Activated CD4-positive, alpha-beta T cell treated with anti-CD3 and anti-CD28 coated beads, Interleukin-2, amount 10 ng/mL, durations not matched to agents 24 days and 14 days (primary cell): Measurements from ENCODE around the gene EEF2KMT. TPM values are rescaled to one million over a fixed set of nuclear protein-coding genes. Genes with fewer than 3 reads are reported as not detected.
A peak's percentile ranks its signal among the peaks of the same experiment; 100 is the strongest.

Source experiments
- DNase-seq: peaks from one replicate; pipeline ENCODE4 v3.0.0; 2022
- H3K27ac Mint-ChIP-seq: one replicate; pipeline ENCODE4 v1.8.0; 2022; ENCODE audit warnings: mild to moderate bottlenecking, mixed read lengths
- H3K27me3 Mint-ChIP-seq: one replicate; pipeline ENCODE4 v1.8.0; 2022; ENCODE audit warnings: mixed read lengths
- H3K36me3 Mint-ChIP-seq: one replicate; pipeline ENCODE4 v1.8.0; 2022; ENCODE audit warnings: low read depth, mild to moderate bottlenecking, mixed read lengths
- H3K4me1 Mint-ChIP-seq: one replicate; pipeline ENCODE4 v1.8.0; 2021; ENCODE audit warnings: mixed read lengths
- H3K4me3 Mint-ChIP-seq: one replicate; pipeline ENCODE4 v1.8.0; 2022; ENCODE audit warnings: mild to moderate bottlenecking, moderate library complexity, mixed read lengths
- H3K9me3 Mint-ChIP-seq: one replicate; pipeline ENCODE4 v1.8.0; 2021; ENCODE audit warnings: mixed read lengths
- intact Hi-C: fragments of 100-400 bp; cut with micrococcal nuclease; formaldehyde crosslinking; loops from one replicate; pipeline ENCODE4 v1.15.1; 2023
- total RNA-seq: library from RNA; stranded (reverse); gene quantifications from 2 replicates; pipeline ENCODE4 v1.2.3, GENCODE V29; 2022

The EEF2KMT gene
- total RNA-seq, 1 donor from 2014 or later, result 31.6 TPM

GRCh38 chr16:5070431-5071186 is 27.0 kb downstream of the EEF2KMT start:
- intact Hi-C loops, result loop anchor here (5.0 kb wide), 1 partner anchor 38 kb away; the partner anchor contains the start of gene NAGPA
- Mint-ChIP-seq H3K4me3 (peak overlapping the region; percentile 23), H3K9me3 (no peaks in the 10 kb centered on the region)

DNA sequence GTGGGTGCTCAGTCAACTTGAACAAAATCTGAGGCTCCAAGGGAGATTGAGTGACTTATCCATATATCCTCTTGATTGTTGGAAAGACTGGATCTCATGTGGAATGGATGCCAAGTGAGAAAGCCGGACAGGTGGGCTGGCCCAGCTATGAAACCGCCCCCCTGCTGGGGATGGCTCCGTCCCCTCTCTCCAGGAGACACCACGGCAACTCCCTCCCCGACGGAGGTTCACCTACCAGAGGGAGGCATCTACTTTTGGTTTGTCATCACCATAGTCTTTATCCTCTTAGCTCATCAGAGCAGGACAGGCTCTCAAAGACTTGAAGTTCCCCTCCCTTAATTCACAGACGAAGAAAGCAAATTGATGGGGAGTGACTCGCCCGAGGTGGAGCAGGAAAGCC is 27.7 kb downstream of the EEF2KMT start:
- no peak for DNase-seq
- H3K4me1 Mint-ChIP-seq, result peaks cover 23% of the 10 kb centered on the region
- peaks cover 4% of the 10 kb centered on the region for H3K36me3 Mint-ChIP-seq
- no peak overlapping the region for H3K27ac Mint-ChIP-seq
- H3K27me3 Mint-ChIP-seq, result no peaks in the 10 kb centered on the region
- no peaks in the 10 kb centered on the region for H3K9me3 Mint-ChIP-seq
- intact Hi-C loops, result loop anchor here (5.0 kb wide), 1 partner anchor 38 kb away; the partner anchor contains the start of gene NAGPA
- no peak overlapping the region for H3K4me3 Mint-ChIP-seq

More at GRCh38 chr16:5070431-5071186, 27.0 kb downstream of the EEF2KMT start:
- no peak for DNase-seq
- peak overlapping the region; percentile 32 for H3K27ac Mint-ChIP-seq
- H3K4me1 Mint-ChIP-seq, result peaks cover 23% of the 10 kb centered on the region
- no peaks in the 10 kb centered on the region for H3K27me3 Mint-ChIP-seq
- peaks cover 9% of the 10 kb centered on the region for H3K36me3 Mint-ChIP-seq

GRCh38 chr16:5069048-5069447 is 28.5 kb downstream of the EEF2KMT start:
- Mint-ChIP-seq H3K27me3 (no peaks in the 10 kb centered on the region), H3K4me3 (no peak overlapping the region), H3K9me3 (no peaks in the 10 kb centered on the region), H3K36me3 (peaks cover 2% of the 10 kb centered on the region), H3K27ac (no peak overlapping the region), H3K4me1 (peaks cover 23% of the 10 kb centered on the region)
- intact Hi-C loops, result no loop called here
- no peak for DNase-seq

DNA sequence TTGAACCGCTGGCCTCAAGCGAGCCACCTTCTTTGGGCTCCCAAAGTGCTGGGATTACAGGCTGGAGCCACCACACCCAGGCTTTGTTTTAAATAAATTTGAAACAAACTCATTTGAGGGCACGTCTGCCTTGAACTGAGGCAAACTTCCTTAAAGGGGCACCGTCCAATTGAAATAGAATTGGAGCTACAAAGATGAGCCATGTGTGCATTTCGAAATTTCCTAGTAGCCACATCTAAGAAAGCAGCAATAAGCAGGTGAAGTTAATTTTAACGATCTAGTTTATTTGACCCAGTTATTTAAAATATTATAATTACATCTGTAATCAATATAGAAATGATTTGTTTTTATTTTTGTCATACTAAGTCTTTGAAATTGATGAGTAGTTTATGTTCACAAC is 31.1 kb downstream of the EEF2KMT start:
- intact Hi-C loops, result no loop called here
- Mint-ChIP-seq H3K36me3 (no peaks in the 10 kb centered on the region), H3K27ac (no peak overlapping the region), H3K4me1 (peaks cover 7% of the 10 kb centered on the region), H3K4me3 (no peak overlapping the region), H3K9me3 (no peaks in the 10 kb centered on the region), H3K27me3 (no peaks in the 10 kb centered on the region)
- no peak for DNase-seq

DNA sequence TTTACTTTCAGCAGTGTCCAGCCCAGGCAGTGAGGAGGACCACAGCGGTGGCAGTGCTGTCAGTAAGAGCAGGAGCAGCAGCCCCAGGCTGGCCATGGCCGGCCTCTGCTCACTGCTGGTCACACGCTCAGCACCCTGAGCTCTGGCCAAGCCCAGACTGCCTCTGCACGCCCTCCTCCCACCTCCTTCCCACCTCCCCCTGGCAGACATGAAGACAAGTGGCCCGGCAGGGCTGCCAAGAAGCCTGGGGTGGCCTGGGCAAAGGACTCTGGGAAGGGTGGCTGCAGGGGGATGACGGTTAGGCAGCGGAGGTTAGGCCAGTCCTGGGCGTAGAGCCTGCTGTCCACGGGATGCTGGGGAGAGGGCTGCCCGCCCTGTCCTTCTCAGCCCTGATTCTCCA is 31.8 kb downstream of the EEF2KMT start, which contains the start of gene C16orf89:
Gene C16orf89 (minus strand): TSS at position 144 of the 400 bp plus-strand sequence. CDS start 48 bp downstream, at position 96.
- intact Hi-C loops, result no loop called here
- Mint-ChIP-seq H3K27ac (no peak within 1 kb of the TSS), H3K36me3 (no peaks in the 10 kb centered on the region), H3K4me3 (no peak within 1 kb of the TSS), H3K4me1 (peaks cover under 1% of the 10 kb centered on the region), H3K9me3 (no peaks in the 10 kb centered on the region), H3K27me3 (no peaks in the 10 kb centered on the region)
- DNase-seq, result no peak

DNA sequence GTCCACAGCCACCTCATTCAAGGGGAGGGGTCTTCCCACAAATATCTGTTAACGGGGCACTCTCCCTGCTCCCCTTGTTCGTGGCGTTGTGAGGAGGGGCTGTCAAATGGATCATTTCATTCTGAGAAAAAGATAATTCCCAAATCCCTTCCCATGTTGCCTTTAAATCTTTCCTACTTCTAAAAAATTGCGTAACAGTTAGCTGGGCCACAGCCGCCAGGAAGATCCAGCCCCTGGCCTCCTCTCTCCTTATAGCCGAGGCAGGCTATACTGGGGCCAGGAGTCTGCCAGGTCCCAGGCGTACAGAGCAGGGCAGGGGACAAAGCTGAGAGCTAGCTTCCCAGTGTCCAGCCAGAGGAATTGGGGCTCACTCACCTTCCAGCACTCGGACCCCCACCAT is 32.3 kb downstream of the EEF2KMT start:
- no peak for DNase-seq
- no peaks in the 10 kb centered on the region for H3K9me3 Mint-ChIP-seq
- H3K4me3 Mint-ChIP-seq, result no peak overlapping the region
- H3K36me3 Mint-ChIP-seq, result no peaks in the 10 kb centered on the region
- no peaks in the 10 kb centered on the region for H3K27me3 Mint-ChIP-seq
- no peak overlapping the region for H3K27ac Mint-ChIP-seq
- H3K4me1 Mint-ChIP-seq, result no peaks in the 10 kb centered on the region
- intact Hi-C loops, result no loop called here

DNA sequence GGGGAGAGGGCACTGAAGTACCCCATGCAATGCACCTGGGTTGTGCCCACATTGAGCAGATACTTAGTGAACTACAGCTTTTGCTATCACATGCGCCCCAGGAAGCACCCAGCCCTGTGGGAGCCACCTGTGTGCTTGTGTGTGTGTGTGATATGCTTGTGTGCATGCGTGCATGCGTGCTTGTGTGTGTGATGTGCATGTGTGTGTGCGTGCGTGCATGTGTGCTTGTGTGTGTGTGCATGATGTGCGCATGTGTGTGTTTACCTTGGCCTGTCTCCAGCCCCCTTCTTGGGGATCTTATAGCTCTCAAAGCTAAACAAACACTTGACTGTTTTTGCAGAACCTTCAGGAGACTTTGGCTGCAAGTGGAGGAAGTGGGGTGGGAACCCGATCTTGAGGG is 32.7 kb downstream of the EEF2KMT start:
- Mint-ChIP-seq H3K4me1 (no peaks in the 10 kb centered on the region), H3K4me3 (no peak overlapping the region), H3K9me3 (no peaks in the 10 kb centered on the region), H3K27ac (no peak overlapping the region), H3K36me3 (no peaks in the 10 kb centered on the region), H3K27me3 (no peaks in the 10 kb centered on the region)
- intact Hi-C loops, result no loop called here
- no peak for DNase-seq

DNA sequence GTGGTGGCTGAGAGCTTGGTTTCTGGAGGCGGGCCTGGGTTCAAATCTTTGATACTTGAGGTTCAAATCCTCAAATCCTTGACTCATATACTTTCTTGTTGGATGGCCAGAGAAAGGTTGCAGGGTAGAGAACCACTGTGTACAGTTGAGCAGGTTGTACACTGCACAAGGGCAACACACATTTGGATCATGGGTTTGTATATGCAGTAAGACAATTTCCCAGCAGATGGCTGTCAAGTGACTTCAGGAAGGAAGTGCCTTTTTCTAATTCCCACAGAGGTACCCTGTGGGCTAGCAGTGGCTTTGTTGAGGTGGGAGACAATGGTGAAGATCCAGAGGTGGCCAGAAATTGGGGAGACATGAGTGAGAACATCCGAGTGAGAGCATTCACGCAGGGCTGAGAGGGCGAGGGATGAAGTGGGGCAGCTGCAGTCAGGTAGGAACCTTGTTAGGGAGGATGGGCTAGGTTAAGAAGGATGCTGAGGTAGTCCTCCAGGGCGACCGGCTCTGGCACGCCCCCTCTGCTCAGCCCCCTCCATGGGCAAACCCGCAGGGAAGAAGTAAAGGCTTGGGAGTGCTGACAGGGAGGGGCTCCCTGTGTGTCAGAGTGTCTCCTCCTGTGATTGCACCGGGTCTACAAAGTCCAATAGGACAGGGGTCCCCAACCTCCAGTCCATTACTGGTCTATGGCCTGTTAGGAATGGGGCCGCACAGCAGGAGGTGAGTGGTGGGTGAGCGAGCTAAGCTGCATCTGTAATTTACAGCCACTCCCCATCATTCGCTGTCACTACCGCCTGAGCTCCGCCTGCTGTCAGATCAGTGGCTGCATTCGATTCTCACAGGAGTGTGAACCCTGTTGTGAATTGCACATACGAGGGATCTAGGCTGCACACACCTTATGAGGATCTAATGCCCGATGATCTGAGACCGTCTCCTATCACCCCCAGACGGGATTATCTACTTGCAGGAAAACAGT is 34.5 kb downstream of the EEF2KMT start:
- no peaks in the 10 kb centered on the region for H3K4me1 Mint-ChIP-seq
- no peaks in the 10 kb centered on the region for H3K36me3 Mint-ChIP-seq
- H3K9me3 Mint-ChIP-seq, result no peaks in the 10 kb centered on the region
- intact Hi-C loops, result no loop called here
- H3K4me3 Mint-ChIP-seq, result no peak overlapping the region
- no peak overlapping the region for H3K27ac Mint-ChIP-seq
- no peaks in the 10 kb centered on the region for H3K27me3 Mint-ChIP-seq
- no peak for DNase-seq

GRCh38 chr16:5062051-5062450 is 35.5 kb downstream of the EEF2KMT start:
- no peaks in the 10 kb centered on the region for H3K4me1 Mint-ChIP-seq
- H3K36me3 Mint-ChIP-seq, result no peaks in the 10 kb centered on the region
- no peak overlapping the region for H3K4me3 Mint-ChIP-seq
- intact Hi-C loops, result no loop called here
- no peaks in the 10 kb centered on the region for H3K9me3 Mint-ChIP-seq
- H3K27me3 Mint-ChIP-seq, result no peaks in the 10 kb centered on the region
- no peak for DNase-seq
- H3K27ac Mint-ChIP-seq, result no peak overlapping the region

DNA sequence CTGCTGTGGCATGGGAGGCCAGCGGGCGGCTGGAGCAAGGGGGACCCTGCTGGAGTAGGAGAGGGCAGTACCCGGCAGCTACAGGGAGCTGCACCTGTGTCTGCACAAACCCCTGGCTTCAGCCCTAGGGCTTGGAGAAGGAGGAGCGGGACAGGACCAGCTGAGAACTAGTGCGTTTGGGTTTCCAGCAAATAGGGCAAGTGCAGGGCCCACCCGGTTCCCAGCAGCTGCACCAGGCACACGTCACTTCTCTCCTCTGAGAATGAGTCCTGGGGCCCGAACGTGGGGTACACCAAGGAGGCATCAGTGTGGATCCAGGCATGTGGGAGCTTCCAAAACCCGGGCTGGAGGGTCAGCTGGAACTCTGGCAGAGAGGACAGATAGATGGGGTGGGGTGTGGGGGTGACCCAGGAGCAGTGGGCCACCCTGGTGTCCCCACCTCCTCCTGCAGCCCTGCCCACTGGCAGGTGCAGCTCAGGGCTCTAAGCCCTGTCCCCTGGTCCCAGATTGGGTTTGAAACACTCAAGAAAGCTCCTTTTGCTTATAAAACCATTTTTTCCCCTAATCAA is 37.4 kb downstream of the EEF2KMT start:
- intact Hi-C loops, result no loop called here
- H3K36me3 Mint-ChIP-seq, result no peaks in the 10 kb centered on the region

DNA sequence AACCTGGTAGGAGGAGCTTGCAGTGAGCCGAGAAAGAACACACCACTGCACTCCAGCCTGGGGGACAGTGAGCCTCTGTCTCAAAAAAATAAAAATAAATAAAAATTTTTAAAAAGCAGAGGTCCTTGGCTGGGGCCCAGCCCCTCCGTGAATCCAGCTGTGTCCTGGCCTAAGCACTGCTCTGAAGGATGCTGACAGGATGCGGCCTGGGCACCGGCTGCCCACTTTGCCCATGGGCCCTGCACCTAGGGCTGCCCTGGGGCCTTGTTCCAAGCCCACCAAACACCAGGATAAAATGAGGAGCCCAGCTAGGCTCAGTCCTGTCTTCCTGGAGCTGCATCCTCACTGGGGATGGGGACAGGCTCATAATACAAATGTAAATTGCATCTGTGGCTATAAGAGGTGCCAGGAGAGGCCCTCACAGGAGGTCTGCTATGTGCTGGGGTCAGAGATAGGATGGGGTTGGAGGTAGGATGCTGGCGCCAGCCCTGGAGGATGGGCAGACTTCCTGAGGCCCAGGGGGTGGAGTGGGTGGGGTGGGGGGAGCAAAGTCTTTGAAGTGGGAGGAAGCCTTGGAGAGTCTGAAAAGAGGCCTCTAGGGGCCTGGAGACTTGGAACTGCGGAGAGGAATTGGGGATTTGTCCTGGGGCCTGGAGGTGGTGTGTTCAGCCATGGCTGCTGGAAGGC is 38.1 kb downstream of the EEF2KMT start:
- DNase-seq, result no peak
- no peaks in the 10 kb centered on the region for H3K36me3 Mint-ChIP-seq
- H3K9me3 Mint-ChIP-seq, result no peaks in the 10 kb centered on the region
- no peak overlapping the region for H3K4me3 Mint-ChIP-seq
- H3K27me3 Mint-ChIP-seq, result no peaks in the 10 kb centered on the region
- H3K4me1 Mint-ChIP-seq, result peaks cover 2% of the 10 kb centered on the region
- intact Hi-C loops, result no loop called here
- H3K27ac Mint-ChIP-seq, result no peak overlapping the region

More for the DNA sequence above, 37.4 kb downstream of the EEF2KMT start:
- no peak for DNase-seq
- Mint-ChIP-seq H3K4me1 (peaks cover 2% of the 10 kb centered on the region), H3K27me3 (no peaks in the 10 kb centered on the region), H3K4me3 (no peak overlapping the region), H3K27ac (no peak overlapping the region), H3K9me3 (no peaks in the 10 kb centered on the region)

DNA sequence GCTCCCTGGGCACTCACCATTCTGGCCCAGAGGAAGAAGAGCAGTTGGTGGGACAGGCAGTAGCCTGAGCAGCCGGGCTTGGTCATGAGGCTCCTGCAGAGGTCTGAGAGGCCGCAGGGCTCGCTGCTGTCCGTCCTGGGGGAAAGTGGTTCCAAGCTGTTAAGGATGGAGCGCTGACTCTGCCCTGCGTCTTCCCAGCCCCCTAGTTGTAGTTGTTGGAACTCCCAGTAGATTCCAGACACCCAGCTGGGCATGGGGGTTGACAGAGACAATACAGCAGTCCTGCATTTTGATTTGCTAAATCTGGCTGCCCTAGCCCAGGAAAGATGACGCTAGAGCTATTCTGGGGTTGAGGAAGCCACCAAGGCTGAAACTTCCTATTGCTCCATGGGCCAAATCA is 39.1 kb downstream of the EEF2KMT start:
- H3K27me3 Mint-ChIP-seq, result no peaks in the 10 kb centered on the region
- intact Hi-C loops, result no loop called here
- H3K9me3 Mint-ChIP-seq, result no peaks in the 10 kb centered on the region
- H3K4me1 Mint-ChIP-seq, result peaks cover 2% of the 10 kb centered on the region
- no peak overlapping the region for H3K27ac Mint-ChIP-seq
- H3K36me3 Mint-ChIP-seq, result no peaks in the 10 kb centered on the region
- no peak for DNase-seq
- H3K4me3 Mint-ChIP-seq, result no peak overlapping the region

- no peaks in the 10 kb centered on the region for H3K9me3 Mint-ChIP-seq
- no peak overlapping the region for H3K4me3 Mint-ChIP-seq
- intact Hi-C loops, result loop anchor here (2.0 kb wide), 1 partner anchor 36 kb away; no protein-coding TSS in a partner anchor
- no peak overlapping the region for H3K27ac Mint-ChIP-seq
- no peaks in the 10 kb centered on the region for H3K36me3 Mint-ChIP-seq
- H3K4me1 Mint-ChIP-seq, result peaks cover 2% of the 10 kb centered on the region
- H3K27me3 Mint-ChIP-seq, result no peaks in the 10 kb centered on the region
- DNase-seq, result peak; percentile 81
Measured at GRCh38 chr16:5056352-5056751, 41.2 kb downstream of the EEF2KMT start.
